IPS DF 19.7 (cell line): Measurements from ENCODE around the gene PCYT1B.
"Not testable (repeated sequence)": the region's sequence is repeated elsewhere in the genome, so short reads cannot be mapped to it uniquely, and the experiment has no call there.

Source experiments
- DNase-seq: peaks from one replicate; pipeline ENCODE4 v3.0.0-alpha.2; 2013; ENCODE audit warnings: low read depth, low spot score

PCYT1B gene

DNA sequence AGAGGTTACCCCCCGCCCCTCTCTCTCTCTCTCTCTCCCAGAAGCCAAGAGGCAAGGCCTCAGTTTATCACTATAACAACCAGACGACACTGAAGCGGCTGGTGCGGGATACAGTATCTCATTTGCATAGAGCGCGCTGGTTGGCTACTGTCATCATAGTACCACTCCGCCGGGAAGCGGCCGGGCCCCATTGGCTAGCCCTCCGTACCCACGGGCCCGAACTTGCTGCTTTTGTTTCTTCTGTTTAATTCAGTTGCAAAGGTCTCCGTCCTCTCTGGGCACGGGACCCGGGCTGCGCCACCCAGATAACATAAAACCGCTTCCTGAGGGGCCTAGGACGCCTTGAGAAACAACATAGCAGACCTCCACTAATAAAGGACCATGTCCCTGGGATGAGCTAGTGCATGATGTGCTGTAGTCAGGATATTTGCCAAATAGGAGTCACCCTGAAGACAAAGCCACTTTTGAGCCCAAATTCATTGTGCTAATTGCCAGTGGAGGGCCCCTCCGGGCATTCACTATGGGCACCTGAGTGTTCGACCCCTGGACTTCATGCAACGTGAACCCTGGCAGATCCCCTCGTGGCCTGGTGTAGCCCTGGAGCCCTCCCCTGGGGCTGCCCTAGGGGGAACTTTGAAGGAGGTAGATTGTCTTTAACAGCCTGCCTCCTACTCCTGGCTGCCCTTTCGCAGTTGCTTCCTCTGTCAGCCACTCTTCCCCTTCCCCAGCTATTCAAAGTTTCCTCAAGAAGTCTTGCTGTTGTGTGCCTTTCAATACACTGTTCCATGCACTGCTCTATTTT is at the start of gene PCYT1B:
Gene PCYT1B (minus strand): TSS at position 91 of the 802 bp plus-strand sequence. CDS start 242 bp downstream, outside the sequence.
- peak; percentile 77 for DNase-seq

DNA sequence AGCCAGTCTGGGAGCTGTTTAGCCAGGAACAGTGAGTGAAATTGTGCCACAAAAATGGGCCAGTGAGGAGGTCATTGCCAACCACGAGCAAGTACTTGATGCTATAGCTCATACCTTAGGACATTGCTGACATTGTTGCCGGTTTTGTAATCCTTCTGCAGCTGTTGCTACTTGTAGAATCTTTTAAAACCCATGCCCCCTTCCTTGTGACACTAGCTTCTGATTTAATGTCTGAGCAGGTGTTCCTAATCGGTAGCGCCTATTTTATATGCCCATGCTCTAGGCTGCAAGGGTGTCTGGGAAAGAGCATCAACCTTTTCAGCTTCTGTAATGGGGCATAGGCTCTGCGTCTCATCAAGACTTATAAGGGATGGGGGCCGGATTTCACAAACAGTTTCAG is 49.1 kb upstream of the PCYT1B start:
- DNase-seq: no peak

- no peak for DNase-seq
Observed at GRCh38 chrX:24694825-24695224, 47.7 kb upstream of the PCYT1B start.

GRCh38 chrX:24693453-24694202 is 46.5 kb upstream of the PCYT1B start, which contains the start of gene POLA1:
POLA1 (plus strand) TSS chrX:24693918; CDS start chrX:24693962, 44 bp downstream.
- DNase-seq: peak; percentile 77

- no peak for DNase-seq
Observed at GRCh38 chrX:24692305-24692704, 45.2 kb upstream of the PCYT1B start.

GRCh38 chrX:24684048-24684447 is 36.9 kb upstream of the PCYT1B start:
- DNase-seq: no peak

DNA sequence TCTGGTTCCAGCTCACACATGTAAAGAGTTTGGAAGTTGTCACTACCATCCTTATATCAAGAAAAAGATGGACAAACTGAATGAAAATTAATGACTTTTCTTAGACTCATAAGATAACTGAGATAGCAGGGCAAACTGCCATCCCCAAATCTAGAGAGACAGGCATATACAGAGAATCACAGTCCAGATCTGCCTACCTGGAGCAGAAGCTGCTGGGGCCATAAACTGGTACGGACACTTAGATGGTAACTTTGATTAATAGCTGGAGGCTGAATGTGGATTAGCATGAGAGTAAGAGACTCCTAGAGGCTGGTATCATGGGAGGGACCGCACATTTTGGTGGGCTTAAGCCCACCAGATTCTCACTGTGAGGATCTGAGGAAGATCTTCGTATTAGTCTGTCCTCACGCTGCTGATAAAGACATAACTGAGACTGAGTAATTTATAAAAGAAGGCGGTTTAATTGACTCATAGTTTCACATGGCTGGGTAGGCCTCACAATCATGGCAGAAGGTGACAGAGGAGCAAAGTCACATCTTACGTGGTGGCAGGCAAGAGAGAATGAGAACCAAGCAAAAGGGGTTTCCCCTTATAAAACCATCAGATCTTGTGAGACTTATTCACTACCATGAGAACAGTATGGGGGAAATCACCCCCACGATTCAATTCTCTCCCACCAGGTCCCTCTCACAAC is 35.7 kb upstream of the PCYT1B start:
- DNase-seq: no peak

GRCh38 chrX:24676403-24677024 is 29.4 kb upstream of the PCYT1B start:
- DNase-seq: no peak

DNA sequence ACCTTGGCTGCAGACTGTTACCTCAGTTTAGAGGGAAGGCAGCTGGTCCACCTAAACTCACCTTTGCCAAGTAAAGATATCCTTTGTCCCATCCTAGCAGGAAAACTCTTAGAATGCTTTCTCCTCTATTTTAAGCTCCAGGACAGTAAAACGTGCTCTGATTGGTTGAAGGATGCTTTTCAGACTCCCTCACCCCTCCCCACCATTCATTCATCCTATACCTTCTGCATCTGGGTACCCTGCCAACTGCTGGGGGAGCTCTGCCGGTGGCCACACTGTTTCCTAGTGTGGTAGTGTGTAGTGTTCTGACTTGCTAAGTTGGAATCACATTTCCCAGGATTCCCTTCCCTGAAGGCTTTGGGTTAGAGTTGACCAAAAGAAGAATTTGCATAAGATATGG is 26.3 kb upstream of the PCYT1B start:
- no peak for DNase-seq

DNA sequence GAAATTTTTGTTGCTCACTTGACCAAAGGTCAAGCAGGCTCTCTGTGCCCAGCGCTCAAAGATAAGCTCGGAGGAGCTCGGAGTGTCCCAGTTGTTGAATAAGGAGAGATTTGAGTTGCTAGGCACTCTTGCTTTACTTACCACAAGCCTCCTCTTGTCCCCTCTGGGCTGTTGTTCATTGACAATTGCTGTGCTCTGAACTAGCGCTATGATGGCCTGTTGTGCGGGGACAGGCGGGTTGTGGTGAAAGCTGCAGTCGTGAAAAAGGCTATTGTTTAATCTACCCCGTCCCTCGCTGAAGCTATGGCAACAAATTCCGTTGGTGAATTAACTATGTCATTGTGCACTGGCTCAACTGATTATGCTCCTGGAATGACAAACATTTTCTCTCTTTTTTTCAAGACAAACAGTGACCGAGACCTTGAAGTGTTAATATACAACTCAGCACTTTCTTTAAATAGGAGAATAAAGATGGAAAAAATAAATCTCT is 25.6 kb upstream of the PCYT1B start:
- DNase-seq: no peak

DNA sequence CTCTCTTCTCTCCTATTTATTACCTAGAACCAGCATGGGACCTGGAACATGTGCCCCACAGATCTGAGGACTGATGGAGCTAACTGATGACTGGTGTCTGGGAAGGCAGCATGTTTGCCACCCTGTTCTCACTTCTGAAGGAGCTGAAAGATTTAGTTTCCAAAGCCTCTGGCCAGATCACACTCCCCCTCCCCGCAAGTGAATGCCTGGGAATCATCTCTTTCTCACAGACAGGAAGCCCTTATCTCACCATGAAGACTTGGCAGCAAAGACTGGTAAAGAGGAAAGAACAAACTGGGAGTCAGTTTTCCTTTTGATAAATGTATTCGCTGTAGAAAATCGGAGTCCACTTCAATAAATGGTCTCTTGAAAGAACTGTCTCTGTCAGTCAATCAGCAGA is 21.0 kb upstream of the PCYT1B start:
- no peak for DNase-seq

DNA sequence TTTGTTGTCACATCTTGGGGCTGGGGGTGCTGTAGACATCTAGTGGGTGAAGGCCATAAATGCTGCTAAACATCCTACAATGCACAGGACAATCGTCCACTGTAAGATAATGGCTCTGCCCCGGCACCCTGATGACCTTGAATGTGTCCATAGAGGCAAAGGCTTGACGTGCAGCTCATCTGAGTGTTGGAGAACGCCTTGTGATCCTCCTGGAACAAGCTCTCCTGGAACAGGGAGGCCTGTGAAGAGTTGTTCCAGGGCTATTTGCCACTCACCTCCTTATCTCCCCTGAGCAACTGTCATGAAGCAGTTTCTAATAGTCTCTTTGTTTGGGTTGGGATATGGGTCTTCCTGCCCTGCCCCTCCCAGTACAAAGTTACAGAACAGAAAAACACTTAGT is 15.2 kb upstream of the PCYT1B start:
- DNase-seq: no peak

DNA sequence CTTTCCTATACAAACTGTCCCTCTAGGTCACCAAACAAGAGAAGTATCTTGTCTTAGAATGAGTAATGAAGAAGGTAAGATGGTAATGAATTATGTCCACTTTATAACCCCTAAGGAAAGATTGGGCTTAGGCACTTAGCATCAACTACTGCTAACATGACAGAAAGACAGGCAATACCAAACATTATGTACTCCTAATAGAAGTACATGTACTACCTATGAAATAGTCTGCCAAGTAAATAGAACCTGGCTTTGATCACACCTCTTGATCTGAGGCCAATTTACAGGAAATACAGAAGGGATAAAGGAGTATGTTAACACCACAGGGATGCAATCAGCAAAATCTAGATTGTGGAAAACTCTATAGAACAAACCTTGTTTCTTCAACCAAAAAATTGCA is 14.1 kb upstream of the PCYT1B start:
- no peak for DNase-seq

DNA sequence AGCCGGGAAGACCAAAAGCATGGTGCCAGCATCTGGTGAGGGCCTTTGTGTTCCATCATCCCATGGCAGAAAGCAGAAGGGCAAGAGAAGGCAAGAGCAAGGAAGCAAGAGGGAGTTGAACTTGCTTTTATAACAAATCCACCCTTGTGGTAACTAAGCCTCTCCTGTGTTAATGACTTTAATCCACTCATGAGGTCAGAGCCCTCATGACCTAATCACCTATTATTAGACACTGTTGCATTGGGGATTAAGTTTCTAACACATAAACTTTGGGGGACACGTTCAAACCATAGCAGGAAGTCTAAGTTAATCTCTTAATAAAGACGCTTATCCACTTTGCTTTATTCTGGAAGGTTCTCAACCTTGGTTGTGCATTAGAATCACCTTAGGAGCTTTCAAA is 12.5 kb upstream of the PCYT1B start:
- DNase-seq: no peak

- no peak for DNase-seq
Observed at GRCh38 chrX:24659106-24659505, 12.0 kb upstream of the PCYT1B start.

DNA sequence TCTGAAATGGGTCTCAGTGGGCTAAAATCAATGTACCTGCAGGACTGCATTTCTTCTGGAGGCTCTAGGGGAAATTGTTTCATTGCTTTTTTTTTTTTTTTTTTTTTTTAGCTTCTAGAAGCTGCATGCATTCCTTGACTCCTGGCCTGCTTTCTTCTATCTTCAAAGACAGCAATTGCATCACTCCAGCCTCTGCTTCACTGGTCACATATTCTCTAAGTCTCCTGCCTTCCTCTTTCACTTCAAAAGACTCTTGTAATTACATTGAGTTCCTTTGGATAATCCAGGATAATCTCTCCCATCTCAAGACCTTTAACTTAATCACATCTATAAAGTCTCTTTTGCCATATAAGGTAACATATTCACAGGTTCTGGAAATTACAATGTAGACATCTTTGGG is 11.3 kb upstream of the PCYT1B start:
- DNase-seq: no peak

- no peak for DNase-seq
Observed at GRCh38 chrX:24657671-24658386, 10.7 kb upstream of the PCYT1B start.

DNA sequence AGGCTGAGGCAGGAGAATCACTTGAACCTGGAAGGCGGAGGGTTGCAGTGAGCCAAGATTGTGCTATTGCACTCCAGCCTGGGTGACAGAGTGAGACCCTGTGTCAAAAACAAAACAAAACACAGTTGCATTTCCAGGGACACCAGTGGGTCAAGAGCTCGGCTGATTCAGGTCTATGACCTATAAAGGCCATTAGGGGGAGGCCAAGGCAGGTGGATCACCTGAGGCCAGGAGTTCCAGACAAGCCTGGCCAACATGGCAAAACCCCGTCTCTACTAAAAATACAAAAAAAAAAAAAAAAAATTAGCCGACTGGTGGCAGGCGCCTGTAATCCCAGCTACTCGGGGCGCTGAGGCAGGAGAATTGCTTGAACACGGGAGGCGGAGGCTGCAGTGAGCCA is 8.5 kb upstream of the PCYT1B start:
- not testable (repeated sequence) for DNase-seq

DNA sequence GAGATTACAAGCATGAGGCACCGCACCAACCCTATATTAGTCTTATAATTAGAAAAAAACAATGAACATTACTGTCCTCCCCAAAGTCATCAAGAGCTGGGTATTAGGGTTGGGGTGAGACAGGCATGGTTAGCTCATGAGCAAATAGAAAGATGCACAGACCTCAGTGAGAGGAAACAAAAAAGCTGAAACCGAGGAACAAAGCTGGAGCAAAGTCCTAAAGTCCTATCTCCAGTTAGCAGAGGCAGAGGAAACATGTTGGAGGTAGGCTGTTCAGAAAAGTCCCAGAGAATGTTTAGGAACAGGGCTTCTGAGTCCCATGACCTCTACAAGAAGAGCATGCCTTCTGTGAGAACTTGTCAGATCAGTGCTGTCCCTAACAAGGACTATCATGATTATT is 4.6 kb upstream of the PCYT1B start:
- no peak for DNase-seq

DNA sequence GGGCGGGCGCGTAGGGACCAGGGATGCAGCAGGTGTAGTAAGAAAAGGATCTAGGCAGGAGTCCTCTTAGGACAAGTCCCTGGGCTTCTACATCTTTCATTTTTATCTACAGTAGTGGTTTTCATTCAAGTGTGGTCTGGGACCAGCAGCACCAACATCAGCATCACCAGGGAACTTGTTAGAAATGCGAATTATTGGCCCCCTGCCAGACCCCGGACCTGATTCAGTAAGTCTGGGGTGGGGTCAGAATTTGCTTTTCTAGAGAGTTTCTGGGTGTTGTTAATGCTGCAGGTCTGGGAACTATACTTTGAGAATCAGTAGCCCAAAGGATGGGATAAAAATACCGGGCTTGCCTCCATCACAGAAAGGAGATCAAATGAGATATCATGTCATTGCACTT is 1.3 kb upstream of the PCYT1B start:
- DNase-seq: no peak

- no peak for DNase-seq
Observed at GRCh38 chrX:24646745-24647182, 383 bp downstream of the PCYT1B start.
